ENCODE results near the gene RPS18.

DNA sequence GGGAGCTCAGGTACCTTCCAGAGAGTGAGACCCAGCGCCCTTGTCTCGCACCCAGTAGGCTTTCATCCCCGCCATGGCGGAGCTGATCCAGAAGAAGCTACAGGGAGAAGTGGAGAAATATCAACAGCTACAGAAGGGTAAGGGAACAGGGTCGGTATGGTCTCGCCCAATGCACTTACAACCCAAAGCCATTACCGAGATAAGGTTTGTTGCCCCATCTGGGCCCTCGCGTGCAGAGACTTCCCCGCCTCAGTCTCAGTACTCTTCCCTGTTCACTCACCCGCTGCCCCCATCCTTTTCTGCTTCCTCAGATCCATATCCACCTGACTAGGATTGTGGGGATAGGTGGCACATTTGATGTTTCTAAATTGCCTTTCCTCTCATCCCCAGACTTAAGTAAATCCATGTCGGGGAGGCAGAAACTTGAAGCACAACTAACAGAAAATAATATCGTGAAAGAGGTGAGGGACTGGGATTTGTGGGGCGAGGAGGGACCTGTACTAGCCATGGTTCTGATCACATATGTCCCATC, 18.0 kb downstream of the RPS18 start:
- TF ChIP-seq, protein P1, sequence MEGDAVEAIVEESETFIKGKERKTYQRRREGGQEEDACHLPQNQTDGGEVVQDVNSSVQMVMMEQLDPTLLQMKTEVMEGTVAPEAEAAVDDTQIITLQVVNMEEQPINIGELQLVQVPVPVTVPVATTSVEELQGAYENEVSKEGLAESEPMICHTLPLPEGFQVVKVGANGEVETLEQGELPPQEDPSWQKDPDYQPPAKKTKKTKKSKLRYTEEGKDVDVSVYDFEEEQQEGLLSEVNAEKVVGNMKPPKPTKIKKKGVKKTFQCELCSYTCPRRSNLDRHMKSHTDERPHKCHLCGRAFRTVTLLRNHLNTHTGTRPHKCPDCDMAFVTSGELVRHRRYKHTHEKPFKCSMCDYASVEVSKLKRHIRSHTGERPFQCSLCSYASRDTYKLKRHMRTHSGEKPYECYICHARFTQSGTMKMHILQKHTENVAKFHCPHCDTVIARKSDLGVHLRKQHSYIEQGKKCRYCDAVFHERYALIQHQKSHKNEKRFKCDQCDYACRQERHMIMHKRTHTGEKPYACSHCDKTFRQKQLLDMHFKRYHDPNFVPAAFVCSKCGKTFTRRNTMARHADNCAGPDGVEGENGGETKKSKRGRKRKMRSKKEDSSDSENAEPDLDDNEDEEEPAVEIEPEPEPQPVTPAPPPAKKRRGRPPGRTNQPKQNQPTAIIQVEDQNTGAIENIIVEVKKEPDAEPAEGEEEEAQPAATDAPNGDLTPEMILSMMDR (IDR thresholded peaks at IDR 0.05; ENCODE audit: low read depth, low read length, poor library complexity, severe bottlenecking), result no peak
- no peak for TF ChIP-seq EZH2phosphoT487 (IDR thresholded peaks at IDR 0.05; ENCODE audit: borderline replicate concordance, low read length)

Data from DOHH2 (cell line).